Transverse colon (tissue), 4 donors: ENCODE data around the gene ARHGAP22. TPM values are rescaled to one million over a fixed set of nuclear protein-coding genes. Genes with fewer than 3 reads are reported as not detected.

Experiments used
- DNase-seq: peaks from one replicate; pipeline ENCODE4 v3.0.0-alpha.2; 2019
- H3K27ac ChIP-seq, 4 donors: fragments of 200-600 bp; sonication (generic); 2 replicates each; pipeline ENCODE4 v1.5.1; 2016 to 2018; ENCODE audit warnings: inconsistent platforms in 4 of 4
- H3K27me3 ChIP-seq: fragments of 200-600 bp; sonication (generic); 2 replicates; pipeline ENCODE4 v1.5.1; 2017; ENCODE audit warnings: inconsistent platforms
- H3K36me3 ChIP-seq, 4 donors: fragments of 200-600 bp; sonication (generic); 2 replicates each; pipeline ENCODE4 v1.5.1; 2017 to 2019; ENCODE audit warnings: inconsistent platforms in 4 of 4
- H3K4me1 ChIP-seq, 4 donors: fragments of 200-600 bp; sonication (generic); 2 replicates each; pipeline ENCODE4 v1.5.1; 2017 to 2020; ENCODE audit warnings: inconsistent platforms in 4 of 4
- H3K4me3 ChIP-seq, 4 donors: fragments of 200-600 bp; sonication (generic); 1 replicate in 1 of 4; 2 replicates in 3 of 4; pipeline versions ENCODE4 v1.5.1 to v1.6.1; 2017 to 2019; ENCODE audit warnings: inconsistent platforms in 4 of 4
- H3K9me3 ChIP-seq, 2 donors: fragments of 200-600 bp; sonication (generic); 2 replicates each; pipeline ENCODE4 v1.5.1; 2017 to 2019; ENCODE audit warnings: inconsistent platforms in 2 of 2
- CTCF ChIP-seq, 5 experiments: fragments of 200-600 bp in 3 of 5; fragments of 450-650 bp in 2 of 5; sonication (generic) in 3 of 5; IDR thresholded peaks; 1 replicate in 2 of 5; 2 replicates in 3 of 5; pipeline ENCODE4 v1.5.1; 2016 to 2017; ENCODE audit warnings: antibody characterized with exemption in 5 of 5, inconsistent platforms in 3 of 5, mild to moderate bottlenecking in 2 of 5, moderate library complexity in 1 of 5
- EP300 ChIP-seq: sonication (generic); formaldehyde crosslinking; IDR thresholded peaks from one replicate; pipeline ENCODE4 v1.6.1; 2017; ENCODE audit warnings: antibody characterized with exemption, low read depth
- POLR2A ChIP-seq: fragments of 450-650 bp; IDR thresholded peaks from one replicate; pipeline ENCODE4 v1.6.1; 2016; ENCODE audit warnings: antibody characterized with exemption, mild to moderate bottlenecking, moderate library complexity
- POLR2AphosphoS5 ChIP-seq, 3 donors: sonication (generic); formaldehyde crosslinking; IDR thresholded peaks; one replicate each; pipeline ENCODE4 v1.6.1; 2016; ENCODE audit warnings: antibody characterized with exemption in 3 of 3
- WGBS, 2 donors: methylation state at CpG; one replicate each; pipeline ENCODE4 v1.1.5; 2018; ENCODE audit warnings: low coverage in 1 of 2; 5-methylcytosine and 5-hydroxymethylcytosine counted together
- in situ Hi-C, 4 donors: fragments of 200-750 bp; cut with MboI; loops; one replicate each; pipeline versions ENCODE4 v1.15.0 to v1.15.1; 2017; ENCODE audit warnings: low sequenced_read_pairs in 3 of 4, low pct_ligation_motif_present in 1 of 4, low pct_unique_long_range_greater_than_20kb in 1 of 4
- intact Hi-C: fragments of 100-400 bp; cut with DNase I; formaldehyde crosslinking; loops from one replicate; pipeline ENCODE4 v1.15.1; 2023; ENCODE audit warnings: low total_unique reads
- total RNA-seq, 4 donors: library from RNA; depleted of rRNA; stranded (reverse); fragments of >200 nt; gene quantifications; one replicate each; pipeline ENCODE4 v1.1.0, GENCODE V29; 2016

Gene ARHGAP22
- total RNA-seq, 4 donors from 2014 or later, result 1.4 to 3.4 (median 1.7) TPM; not detected in 1

- intact Hi-C loops, result no loop called here
- 88% methylated on average over 8 of the region's 19 CpGs; no CpG with 5 or more reads in 1 of the 2 donors for WGBS, 2 donors
Observed at GRCh38 chr10:48449501-48450232, 155.2 kb downstream of the ARHGAP22 start.

GRCh38 chr10:48448796-48449195 is 156.1 kb downstream of the ARHGAP22 start:
- 88% methylated on average over 4 of the region's 4 CpGs; no CpG with 5 or more reads in 1 of the 2 donors for WGBS, 2 donors
- no peaks in the 10 kb centered on the region for H3K27me3 ChIP-seq
- no peak overlapping the region for H3K27ac ChIP-seq
- no peak for DNase-seq
- H3K4me3 ChIP-seq, result no peak overlapping the region
- no peak for TF ChIP-seq EP300
- no peak for TF ChIP-seq POLR2A
- TF ChIP-seq POLR2AphosphoS5 (IDR thresholded peaks at IDR 0.05), result no peak
- no peak for TF ChIP-seq CTCF (IDR thresholded peaks at IDR 0.05)
- intact Hi-C loops (no loop called here), in situ Hi-C loops (no loop called here)
- no peaks in the 10 kb centered on the region for H3K9me3 ChIP-seq
- no peaks in the 10 kb centered on the region for H3K36me3 ChIP-seq
- H3K4me1 ChIP-seq, result no peaks in the 10 kb centered on the region

More at GRCh38 chr10:48449501-48450232, 155.2 kb downstream of the ARHGAP22 start:
- no peak for TF ChIP-seq POLR2A
- TF ChIP-seq POLR2AphosphoS5 (IDR thresholded peaks at IDR 0.05), result no peak
- H3K9me3 ChIP-seq, result no peaks in the 10 kb centered on the region
- H3K27me3 ChIP-seq, result no peaks in the 10 kb centered on the region
- no peak for DNase-seq
- in situ Hi-C loops, result no loop called here
- H3K4me1 ChIP-seq, result no peaks in the 10 kb centered on the region
- H3K27ac ChIP-seq, result no peak overlapping the region
- no peak overlapping the region for H3K4me3 ChIP-seq
- H3K36me3 ChIP-seq, result no peaks in the 10 kb centered on the region

GRCh38 chr10:48447356-48448215 is 157.3 kb downstream of the ARHGAP22 start:
- no peaks in the 10 kb centered on the region for H3K27me3 ChIP-seq
- no peak overlapping the region for H3K27ac ChIP-seq
- no peak for DNase-seq
- TF ChIP-seq POLR2A, result no peak
- no peak for TF ChIP-seq EP300
- TF ChIP-seq POLR2AphosphoS5 (IDR thresholded peaks at IDR 0.05), result no peak
- no peak for TF ChIP-seq CTCF (IDR thresholded peaks at IDR 0.05)
- H3K4me3 ChIP-seq, result no peak overlapping the region
- no peaks in the 10 kb centered on the region for H3K36me3 ChIP-seq
- in situ Hi-C loops, result no loop called here
- WGBS, 2 donors, result 90 to 100% methylated on average over 3 to 11 of the region's 11 CpGs
- intact Hi-C loops, result no loop called here
- H3K4me1 ChIP-seq, result no peaks in the 10 kb centered on the region
- H3K9me3 ChIP-seq, result no peaks in the 10 kb centered on the region

- Histone ChIP-seq H3K27me3 (no peaks in the 10 kb centered on the region), H3K27ac (no peak overlapping the region), H3K36me3 (no peaks in the 10 kb centered on the region), H3K9me3 (no peaks in the 10 kb centered on the region), H3K4me3 (no peak overlapping the region), H3K4me1 (no peaks in the 10 kb centered on the region)
- WGBS, 2 donors, result 74% methylated on average over 7 of the region's 7 CpGs; no CpG with 5 or more reads in 1 of the 2 donors
- intact Hi-C loops (no loop called here), in situ Hi-C loops (no loop called here)
- no peak for DNase-seq
- TF ChIP-seq POLR2AphosphoS5 (IDR thresholded peaks at IDR 0.05), result no peak
- no peak for TF ChIP-seq POLR2A
- TF ChIP-seq EP300, result no peak
- no peak for TF ChIP-seq CTCF (IDR thresholded peaks at IDR 0.05)
Observed at GRCh38 chr10:48446785-48447184, 158.1 kb downstream of the ARHGAP22 start.
